Measurements from ENCODE around the gene UNC80.
"Not testable (repeated sequence)": the region's sequence is repeated elsewhere in the genome, so short reads cannot be mapped to it uniquely, and the experiment has no call there.

UNC80 gene

DNA sequence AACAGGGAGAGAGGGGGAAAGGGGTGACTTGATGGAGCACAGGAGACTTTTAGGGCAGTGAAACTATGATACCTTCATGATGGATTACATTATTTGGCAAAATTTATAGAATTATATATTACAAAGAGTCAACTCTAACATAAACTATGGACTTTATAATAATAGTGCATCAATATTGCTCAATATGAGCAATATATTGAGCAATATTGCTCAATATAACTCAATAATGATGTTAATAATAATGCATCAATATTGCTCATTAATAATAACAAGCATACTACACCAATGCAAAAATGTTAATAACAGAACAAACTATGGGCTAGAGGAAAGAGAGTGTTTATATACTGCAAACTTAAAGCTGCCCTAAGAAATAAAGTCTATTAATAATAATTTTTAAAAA is 3.1 kb upstream of the UNC80 start:
- Histone ChIP-seq H3K27me3 (ENCODE audit: control insufficient read depth in 1 of 2, insufficient read depth in 2 of 2, low read length in 2 of 2) (peaks cover 0 to 3% of the 10 kb centered on the region in 2 donors), H3K4me1 (ENCODE audit: insufficient read depth, low read length) (no peaks in the 10 kb centered on the region), H3K9ac (ENCODE audit: low read length) (no peak overlapping the region), H3K27ac (ENCODE audit: low read depth, low read length) (no peak overlapping the region), H3K4me3 (ENCODE audit: low read depth in 1 of 2, low read length in 2 of 2) (no peak overlapping the region), H3K36me3 (ENCODE audit: insufficient read depth, low read length) (no peaks in the 10 kb centered on the region), H3K9me3 (ENCODE audit: low read length) (no peaks in the 10 kb centered on the region)

GRCh38 chr2:209772290-209772685 is 656 bp downstream of the UNC80 start:
- Histone ChIP-seq H3K36me3 (ENCODE audit: insufficient read depth, low read length) (no peaks in the 10 kb centered on the region), H3K27me3 (ENCODE audit: control insufficient read depth in 1 of 2, insufficient read depth in 2 of 2, low read length in 2 of 2) (peaks cover 0 to 3% of the 10 kb centered on the region in 2 donors), H3K9me3 (ENCODE audit: low read length) (no peaks in the 10 kb centered on the region), H3K9ac (ENCODE audit: low read length) (no peak overlapping the region), H3K4me1 (ENCODE audit: insufficient read depth, low read length) (no peaks in the 10 kb centered on the region), H3K4me3 (ENCODE audit: low read depth in 1 of 2, low read length in 2 of 2) (no peak overlapping the region), H3K27ac (ENCODE audit: low read depth, low read length) (no peak overlapping the region)

GRCh38 chr2:209773377-209773776 is 1.7 kb downstream of the UNC80 start:
- no peak overlapping the region for H3K27ac ChIP-seq (ENCODE audit: low read depth, low read length)
- no peaks in the 10 kb centered on the region for H3K36me3 ChIP-seq (ENCODE audit: insufficient read depth, low read length)
- no peak overlapping the region for H3K9ac ChIP-seq (ENCODE audit: low read length)
- no peaks in the 10 kb centered on the region for H3K9me3 ChIP-seq (ENCODE audit: low read length)
- H3K4me1 ChIP-seq (ENCODE audit: insufficient read depth, low read length), result no peaks in the 10 kb centered on the region
- peaks cover 0 to 3% of the 10 kb centered on the region in 2 donors for H3K27me3 ChIP-seq (ENCODE audit: control insufficient read depth in 1 of 2, insufficient read depth in 2 of 2, low read length in 2 of 2)
- H3K4me3 ChIP-seq (ENCODE audit: low read depth in 1 of 2, low read length in 2 of 2), result no peak overlapping the region

DNA sequence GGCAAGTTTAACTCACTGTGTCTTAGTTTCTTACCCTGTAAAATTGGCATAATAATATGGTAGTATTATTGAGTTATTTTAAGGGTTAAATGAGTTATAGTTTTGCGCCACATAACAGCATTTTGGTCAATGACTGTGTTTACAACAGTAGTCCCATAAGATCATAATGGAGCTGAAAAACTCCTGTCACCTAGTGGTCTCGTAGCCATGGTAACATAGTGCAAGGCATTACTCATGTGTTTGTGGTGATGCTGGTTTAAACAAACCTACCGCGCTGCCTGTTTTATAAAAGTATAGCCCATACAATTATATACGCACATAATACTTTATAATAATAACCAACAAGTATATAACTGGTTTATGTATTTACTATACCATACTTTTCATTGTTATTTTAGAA is 15.8 kb downstream of the UNC80 start:
- H3K4me1 ChIP-seq (ENCODE audit: insufficient read depth, low read length), result no peaks in the 10 kb centered on the region
- H3K27me3 ChIP-seq (ENCODE audit: control insufficient read depth in 1 of 2, insufficient read depth in 2 of 2, low read length in 2 of 2), result no peaks in the 10 kb centered on the region
- no peak overlapping the region for H3K9ac ChIP-seq (ENCODE audit: low read length)
- H3K36me3 ChIP-seq (ENCODE audit: insufficient read depth, low read length), result no peaks in the 10 kb centered on the region
- H3K27ac ChIP-seq (ENCODE audit: low read depth, low read length), result no peak overlapping the region
- no peak overlapping the region for H3K4me3 ChIP-seq (ENCODE audit: low read depth in 1 of 2, low read length in 2 of 2)
- no peaks in the 10 kb centered on the region for H3K9me3 ChIP-seq (ENCODE audit: low read length)

GRCh38 chr2:209788925-209789324 is 17.3 kb downstream of the UNC80 start:
- no peaks in the 10 kb centered on the region for H3K9me3 ChIP-seq (ENCODE audit: low read length)
- no peaks in the 10 kb centered on the region for H3K27me3 ChIP-seq (ENCODE audit: control insufficient read depth in 1 of 2, insufficient read depth in 2 of 2, low read length in 2 of 2)
- no peaks in the 10 kb centered on the region for H3K4me1 ChIP-seq (ENCODE audit: insufficient read depth, low read length)
- no peak overlapping the region for H3K9ac ChIP-seq (ENCODE audit: low read length)
- no peak overlapping the region for H3K4me3 ChIP-seq (ENCODE audit: low read depth in 1 of 2, low read length in 2 of 2)
- no peaks in the 10 kb centered on the region for H3K36me3 ChIP-seq (ENCODE audit: insufficient read depth, low read length)
- H3K27ac ChIP-seq (ENCODE audit: low read depth, low read length), result no peak overlapping the region

DNA sequence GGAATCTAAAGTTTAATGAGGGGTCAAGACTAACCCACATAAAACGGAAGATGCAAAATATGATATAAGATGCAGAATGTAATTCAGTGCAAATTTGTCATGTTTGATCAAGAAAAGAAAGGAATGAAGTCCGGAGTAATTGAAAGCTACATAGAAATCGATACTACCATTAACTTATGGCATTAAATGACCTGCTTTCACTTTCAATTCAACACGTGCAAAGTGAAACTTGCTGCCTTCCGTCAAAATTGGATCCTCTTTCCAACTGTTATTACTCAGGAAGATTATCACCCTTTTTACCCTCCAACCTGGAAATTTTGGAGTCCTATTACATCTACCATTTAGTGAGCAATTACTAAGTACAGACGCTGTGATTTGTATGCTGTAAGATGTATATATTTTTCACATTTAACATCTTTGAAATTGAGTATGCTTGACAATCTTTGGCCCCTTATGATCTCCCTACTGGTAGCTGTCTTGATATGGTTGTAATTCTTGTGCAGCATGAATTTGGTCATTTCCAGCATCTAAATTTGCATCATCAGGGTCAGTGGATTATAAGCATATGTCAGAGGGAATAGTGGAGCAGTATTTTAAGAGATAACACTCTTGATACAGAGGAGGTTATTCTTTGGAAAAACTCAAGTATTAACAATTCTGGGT is 18.6 kb downstream of the UNC80 start:
- no peaks in the 10 kb centered on the region for H3K27me3 ChIP-seq (ENCODE audit: control insufficient read depth in 1 of 2, insufficient read depth in 2 of 2, low read length in 2 of 2)
- no peaks in the 10 kb centered on the region for H3K9me3 ChIP-seq (ENCODE audit: low read length)
- H3K4me3 ChIP-seq (ENCODE audit: low read depth in 1 of 2, low read length in 2 of 2), result peak overlapping the region in 1 of 2 donors; percentile 2
- H3K36me3 ChIP-seq (ENCODE audit: insufficient read depth, low read length), result no peaks in the 10 kb centered on the region
- no peak overlapping the region for H3K27ac ChIP-seq (ENCODE audit: low read depth, low read length)
- no peaks in the 10 kb centered on the region for H3K4me1 ChIP-seq (ENCODE audit: insufficient read depth, low read length)
- no peak overlapping the region for H3K9ac ChIP-seq (ENCODE audit: low read length)

DNA sequence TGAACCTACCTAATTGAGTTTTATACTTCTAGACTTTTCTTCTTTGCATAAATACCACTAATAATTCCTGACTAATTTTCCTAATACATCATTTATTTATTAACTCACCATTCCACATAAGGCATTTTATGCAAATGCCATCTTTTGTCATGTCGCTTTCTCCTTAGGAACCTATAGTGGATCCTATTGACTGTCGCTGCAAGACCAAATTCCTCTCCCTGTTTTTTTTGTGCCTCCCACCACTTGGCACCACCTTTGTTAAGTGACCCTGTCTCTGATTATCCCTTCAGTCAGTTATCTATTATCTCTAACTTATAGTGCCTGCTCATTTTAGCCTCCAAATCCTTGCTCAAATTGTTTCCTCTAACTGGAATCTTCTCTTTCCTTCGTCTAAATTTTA is 19.5 kb downstream of the UNC80 start:
- no peaks in the 10 kb centered on the region for H3K27me3 ChIP-seq (ENCODE audit: control insufficient read depth in 1 of 2, insufficient read depth in 2 of 2, low read length in 2 of 2)
- no peaks in the 10 kb centered on the region for H3K9me3 ChIP-seq (ENCODE audit: low read length)
- H3K9ac ChIP-seq (ENCODE audit: low read length), result no peak overlapping the region
- no peak overlapping the region for H3K4me3 ChIP-seq (ENCODE audit: low read depth in 1 of 2, low read length in 2 of 2)
- no peaks in the 10 kb centered on the region for H3K4me1 ChIP-seq (ENCODE audit: insufficient read depth, low read length)
- no peaks in the 10 kb centered on the region for H3K36me3 ChIP-seq (ENCODE audit: insufficient read depth, low read length)
- no peak overlapping the region for H3K27ac ChIP-seq (ENCODE audit: low read depth, low read length)

GRCh38 chr2:209795425-209795824 is 23.8 kb downstream of the UNC80 start:
- H3K4me3 ChIP-seq (ENCODE audit: low read depth in 1 of 2, low read length in 2 of 2); H3K36me3 ChIP-seq (ENCODE audit: insufficient read depth, low read length); H3K27ac ChIP-seq (ENCODE audit: low read depth, low read length); H3K4me1 ChIP-seq (ENCODE audit: insufficient read depth, low read length); H3K9me3 ChIP-seq (ENCODE audit: low read length); H3K9ac ChIP-seq (ENCODE audit: low read length); H3K27me3 ChIP-seq (ENCODE audit: control insufficient read depth in 1 of 2, insufficient read depth in 2 of 2, low read length in 2 of 2): not testable (repeated sequence)

GRCh38 chr2:209805351-209805750 is 33.7 kb downstream of the UNC80 start:
- H3K4me3 ChIP-seq (ENCODE audit: low read depth in 1 of 2, low read length in 2 of 2), result no peak overlapping the region
- H3K4me1 ChIP-seq (ENCODE audit: insufficient read depth, low read length), result no peaks in the 10 kb centered on the region
- H3K27me3 ChIP-seq (ENCODE audit: control insufficient read depth in 1 of 2, insufficient read depth in 2 of 2, low read length in 2 of 2), result no peaks in the 10 kb centered on the region
- H3K9ac ChIP-seq (ENCODE audit: low read length), result no peak overlapping the region
- H3K36me3 ChIP-seq (ENCODE audit: insufficient read depth, low read length), result no peaks in the 10 kb centered on the region
- no peaks in the 10 kb centered on the region for H3K9me3 ChIP-seq (ENCODE audit: low read length)
- no peak overlapping the region for H3K27ac ChIP-seq (ENCODE audit: low read depth, low read length)

DNA sequence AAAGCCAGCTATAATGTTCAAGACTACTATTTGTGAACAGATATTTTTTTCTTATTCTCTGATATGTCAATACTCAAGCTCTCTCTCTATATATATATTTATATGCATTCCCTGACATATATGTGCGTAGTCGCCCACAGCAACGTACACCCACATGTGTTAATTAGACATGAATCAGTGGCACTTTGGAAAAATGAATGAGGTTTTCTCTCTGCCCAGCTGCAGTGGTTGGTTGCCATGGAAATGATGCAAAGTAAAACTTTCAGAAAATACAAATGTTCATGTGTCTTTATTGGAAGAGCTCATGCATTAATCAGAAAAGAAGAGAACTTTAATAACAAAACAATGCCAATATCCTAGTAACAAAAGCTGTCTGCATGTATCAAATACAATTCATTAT is 34.7 kb downstream of the UNC80 start:
- no peaks in the 10 kb centered on the region for H3K9me3 ChIP-seq (ENCODE audit: low read length)
- H3K9ac ChIP-seq (ENCODE audit: low read length), result no peak overlapping the region
- H3K4me3 ChIP-seq (ENCODE audit: low read depth in 1 of 2, low read length in 2 of 2), result no peak overlapping the region
- H3K36me3 ChIP-seq (ENCODE audit: insufficient read depth, low read length), result no peaks in the 10 kb centered on the region
- H3K27ac ChIP-seq (ENCODE audit: low read depth, low read length), result no peak overlapping the region
- no peaks in the 10 kb centered on the region for H3K4me1 ChIP-seq (ENCODE audit: insufficient read depth, low read length)
- no peaks in the 10 kb centered on the region for H3K27me3 ChIP-seq (ENCODE audit: control insufficient read depth in 1 of 2, insufficient read depth in 2 of 2, low read length in 2 of 2)

GRCh38 chr2:209808521-209808920 is 36.9 kb downstream of the UNC80 start:
- Histone ChIP-seq H3K4me1 (ENCODE audit: insufficient read depth, low read length) (no peaks in the 10 kb centered on the region), H3K9ac (ENCODE audit: low read length) (no peak overlapping the region), H3K27ac (ENCODE audit: low read depth, low read length) (no peak overlapping the region), H3K36me3 (ENCODE audit: insufficient read depth, low read length) (no peaks in the 10 kb centered on the region), H3K4me3 (ENCODE audit: low read depth in 1 of 2, low read length in 2 of 2) (no peak overlapping the region), H3K27me3 (ENCODE audit: control insufficient read depth in 1 of 2, insufficient read depth in 2 of 2, low read length in 2 of 2) (no peaks in the 10 kb centered on the region), H3K9me3 (ENCODE audit: low read length) (no peaks in the 10 kb centered on the region)

DNA sequence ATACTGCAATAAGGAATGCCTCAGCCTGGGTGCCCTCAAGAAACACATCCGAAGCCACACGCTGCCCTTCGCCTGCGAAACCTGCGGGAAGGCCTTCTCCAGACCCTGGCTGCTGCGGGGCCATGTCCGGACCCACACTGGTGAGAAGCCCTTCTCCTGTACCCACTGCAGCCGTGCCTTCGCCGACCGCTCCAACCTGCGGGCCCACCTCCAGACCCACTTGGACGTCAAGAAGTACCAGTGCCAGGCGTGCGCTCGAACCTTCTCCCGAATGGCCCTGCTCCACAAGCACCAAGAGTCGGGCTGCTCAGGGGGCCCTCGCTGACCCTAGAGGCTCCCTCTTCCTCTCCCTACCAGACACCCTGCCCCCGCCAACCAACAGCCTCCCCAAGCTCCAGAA is 37.6 kb downstream of the UNC80 start:
- no peak overlapping the region for H3K27ac ChIP-seq (ENCODE audit: low read depth, low read length)
- no peaks in the 10 kb centered on the region for H3K36me3 ChIP-seq (ENCODE audit: insufficient read depth, low read length)
- H3K9me3 ChIP-seq (ENCODE audit: low read length), result no peaks in the 10 kb centered on the region
- H3K4me1 ChIP-seq (ENCODE audit: insufficient read depth, low read length), result no peaks in the 10 kb centered on the region
- no peaks in the 10 kb centered on the region for H3K27me3 ChIP-seq (ENCODE audit: control insufficient read depth in 1 of 2, insufficient read depth in 2 of 2, low read length in 2 of 2)
- no peak overlapping the region for H3K4me3 ChIP-seq (ENCODE audit: low read depth in 1 of 2, low read length in 2 of 2)
- no peak overlapping the region for H3K9ac ChIP-seq (ENCODE audit: low read length)

Data from muscle layer of colon (tissue), 2 donors.